H9 (cell line): Measurements from ENCODE around the gene IFITM1. TPM values are rescaled to one million over a fixed set of nuclear protein-coding genes. Genes with fewer than 3 reads are reported as not detected.

ENCODE experiments used
- DNase-seq: peaks from one replicate; pipeline ENCODE4 v3.0.0-alpha.2; 2017
- H2AFZ ChIP-seq: one replicate; pipeline ENCODE4 v1.6.1; 2013; ENCODE audit warnings: mild to moderate bottlenecking, low read length, control low read depth, moderate library complexity
- H2AK5ac ChIP-seq: 2 replicates; pipeline ENCODE4 v1.6.1; 2013; ENCODE audit warnings: low read length, control low read depth, mixed read lengths; ENCODE audit not compliant: insufficient read length
- H2BK120ac ChIP-seq: one replicate; pipeline ENCODE4 v1.6.1; 2013; ENCODE audit warnings: low read depth, mild to moderate bottlenecking, low read length, control low read depth, inconsistent platforms; ENCODE audit not compliant: poor library complexity, severe bottlenecking
- H2BK12ac ChIP-seq: 2 replicates; pipeline ENCODE4 v1.6.1; 2013; ENCODE audit warnings: low read length, control low read depth, mixed read lengths, low read depth; ENCODE audit not compliant: insufficient read length
- H2BK15ac ChIP-seq: 2 replicates; pipeline ENCODE4 v1.6.1; 2013; ENCODE audit warnings: low read depth, low read length, control low read depth
- H2BK20ac ChIP-seq: one replicate; pipeline ENCODE4 v1.6.1; 2013; ENCODE audit warnings: low read depth, mild to moderate bottlenecking, low read length, control low read depth, inconsistent platforms; ENCODE audit not compliant: poor library complexity, severe bottlenecking
- H2BK5ac ChIP-seq: 2 replicates; pipeline ENCODE4 v1.6.1; 2013; ENCODE audit warnings: low read length, control low read depth, mixed read lengths; ENCODE audit not compliant: insufficient read length
- H3K14ac ChIP-seq: 2 replicates; pipeline ENCODE4 v1.6.1; 2013; ENCODE audit warnings: low read length, control low read depth; ENCODE audit not compliant: insufficient read depth
- H3K18ac ChIP-seq: 2 replicates; pipeline ENCODE4 v1.6.1; 2013; ENCODE audit warnings: low read depth, mild to moderate bottlenecking, mixed read lengths, low read length, control low read depth; ENCODE audit not compliant: insufficient read length
- H3K23ac ChIP-seq: 2 replicates; pipeline ENCODE4 v1.6.1; 2013; ENCODE audit warnings: low read length, control low read depth, mixed read lengths, low read depth; ENCODE audit not compliant: insufficient read length
- H3K23me2 ChIP-seq: 2 replicates; pipeline ENCODE4 v1.6.1; 2013; ENCODE audit warnings: low read depth, mild to moderate bottlenecking, mixed read lengths, low read length, control low read depth; ENCODE audit not compliant: insufficient read length, poor library complexity, severe bottlenecking
- H3K27ac ChIP-seq: 2 replicates; pipeline ENCODE4 v1.5.1; 2013; ENCODE audit warnings: low read length, control low read depth, mixed read lengths, low read depth; ENCODE audit not compliant: insufficient read length
- H3K27me3 ChIP-seq: 2 replicates; pipeline ENCODE4 v1.6.1; 2013; ENCODE audit warnings: low read length, control low read depth, inconsistent platforms; ENCODE audit not compliant: insufficient read depth
- H3K4ac ChIP-seq: 2 replicates; pipeline ENCODE4 v1.6.1; 2013; ENCODE audit warnings: low read depth, mild to moderate bottlenecking, control low read depth, inconsistent platforms, low read length, moderate library complexity
- H3K4me1 ChIP-seq: 2 replicates; pipeline ENCODE4 v1.6.1; 2013; ENCODE audit warnings: low read length, control low read depth, inconsistent platforms; ENCODE audit not compliant: insufficient read depth
- H3K4me2 ChIP-seq: 2 replicates; pipeline ENCODE4 v1.6.1; 2013; ENCODE audit warnings: low read length, control low read depth, mixed read lengths; ENCODE audit not compliant: insufficient read length, insufficient read depth
- H3K56ac ChIP-seq: 2 replicates; pipeline ENCODE4 v1.6.1; 2013; ENCODE audit warnings: low read depth, mild to moderate bottlenecking, mixed read lengths, low read length, control low read depth; ENCODE audit not compliant: insufficient read length
- H3K79me1 ChIP-seq: 2 replicates; pipeline ENCODE4 v1.6.1; 2013; ENCODE audit warnings: low read depth, mild to moderate bottlenecking, moderate library complexity, low read length, control low read depth, inconsistent platforms; ENCODE audit not compliant: insufficient read depth, poor library complexity, severe bottlenecking
- H3K79me2 ChIP-seq: 2 replicates; pipeline ENCODE4 v1.6.1; 2013; ENCODE audit warnings: low read length, control low read depth, inconsistent platforms; ENCODE audit not compliant: insufficient read depth
- H3K9ac ChIP-seq: 2 replicates; pipeline ENCODE4 v1.6.1; 2013; ENCODE audit warnings: low read length, control low read depth, mixed read lengths; ENCODE audit not compliant: insufficient read length; ENCODE audit errors: extremely low read depth
- H3K9me3 ChIP-seq: one replicate; pipeline ENCODE4 v1.6.1; 2013; ENCODE audit warnings: low read depth, low read length, inconsistent platforms; ENCODE audit not compliant: control insufficient read depth
- H3T11ph ChIP-seq: one replicate; pipeline ENCODE4 v1.6.1; 2013; ENCODE audit warnings: mild to moderate bottlenecking, low read length, control low read depth, inconsistent platforms
- H4K20me1 ChIP-seq: one replicate; pipeline ENCODE4 v1.6.1; 2013; ENCODE audit not compliant: control insufficient read depth, insufficient read length, insufficient read depth
- H4K5ac ChIP-seq: 2 replicates; pipeline ENCODE4 v1.6.1; 2013; ENCODE audit warnings: low read depth, mild to moderate bottlenecking, mixed read lengths, low read length, control low read depth; ENCODE audit not compliant: insufficient read length
- H4K8ac ChIP-seq: replicated peaks from 2 replicates; pipeline ENCODE4 v1.6.1; 2013; ENCODE audit warnings: low read length, control low read depth, mixed read lengths, low read depth; ENCODE audit not compliant: insufficient read length
- H4K91ac ChIP-seq: 2 replicates; pipeline ENCODE4 v1.6.1; 2013; ENCODE audit warnings: low read depth, mild to moderate bottlenecking, moderate library complexity, mixed read lengths, low read length, control low read depth; ENCODE audit not compliant: insufficient read length
- H3K27ac Mint-ChIP-seq, 3 experiments: 2 replicates in 2 of 3; 3 replicates in 1 of 3; pipeline ENCODE4 v1.8.0; 2020 to 2021; ENCODE audit warnings: mixed read lengths in 3 of 3, mild to moderate bottlenecking in 1 of 3, moderate library complexity in 1 of 3
- H3K27me3 Mint-ChIP-seq: 2 replicates; pipeline ENCODE4 v1.8.0; 2021; ENCODE audit warnings: low read depth, mild to moderate bottlenecking, moderate library complexity, mixed read lengths
- H3K36me3 Mint-ChIP-seq, 3 experiments: 2 replicates in 2 of 3; 3 replicates in 1 of 3; pipeline ENCODE4 v1.8.0; 2020 to 2021; ENCODE audit warnings: low read depth in 3 of 3, mixed read lengths in 3 of 3; ENCODE audit not compliant: insufficient read depth in 1 of 3
- H3K4me1 Mint-ChIP-seq, 2 experiments: 2 replicates each; pipeline ENCODE4 v1.8.0; 2020; ENCODE audit warnings: mixed read lengths in 2 of 2
- H3K4me3 Mint-ChIP-seq, 2 experiments: 2 replicates in 1 of 2; 3 replicates in 1 of 2; pipeline ENCODE4 v1.8.0; 2020 to 2021; ENCODE audit warnings: mild to moderate bottlenecking in 2 of 2, mixed read lengths in 2 of 2, moderate library complexity in 1 of 2
- H3K9me3 Mint-ChIP-seq, 2 experiments: 2 replicates in 1 of 2; 3 replicates in 1 of 2; pipeline ENCODE4 v1.8.0; 2020; ENCODE audit warnings: mild to moderate bottlenecking in 2 of 2, mixed read lengths in 2 of 2, moderate library complexity in 1 of 2
- WGBS: extraction: QIAGEN DNeasy Blood & Tissue Kit; methylation state at CpG from one replicate; pipeline ENCODE4 v1.1.7; 2013; ENCODE audit warnings: missing lambda C conversion rate, low lambda C conversion rate, mixed read lengths; ENCODE audit not compliant: insufficient read length; ENCODE audit errors: extremely low coverage; 5-methylcytosine and 5-hydroxymethylcytosine counted together
- total RNA-seq: library from RNA; stranded (reverse); gene quantifications from 2 replicates; pipeline ENCODE4 v1.2.1, GENCODE V29; 2021
- TF ChIP-seq, protein P1 (sequence below): fragments of 200-600 bp; sonication (generic); conservative IDR thresholded peaks from 3 replicates; pipeline ENCODE4 v1.8.0; 2021; ENCODE audit warnings: antibody characterized with exemption, mild to moderate bottlenecking

The IFITM1 gene
- total RNA-seq, 1 experiment from 2014 or later = 500 TPM

DNA sequence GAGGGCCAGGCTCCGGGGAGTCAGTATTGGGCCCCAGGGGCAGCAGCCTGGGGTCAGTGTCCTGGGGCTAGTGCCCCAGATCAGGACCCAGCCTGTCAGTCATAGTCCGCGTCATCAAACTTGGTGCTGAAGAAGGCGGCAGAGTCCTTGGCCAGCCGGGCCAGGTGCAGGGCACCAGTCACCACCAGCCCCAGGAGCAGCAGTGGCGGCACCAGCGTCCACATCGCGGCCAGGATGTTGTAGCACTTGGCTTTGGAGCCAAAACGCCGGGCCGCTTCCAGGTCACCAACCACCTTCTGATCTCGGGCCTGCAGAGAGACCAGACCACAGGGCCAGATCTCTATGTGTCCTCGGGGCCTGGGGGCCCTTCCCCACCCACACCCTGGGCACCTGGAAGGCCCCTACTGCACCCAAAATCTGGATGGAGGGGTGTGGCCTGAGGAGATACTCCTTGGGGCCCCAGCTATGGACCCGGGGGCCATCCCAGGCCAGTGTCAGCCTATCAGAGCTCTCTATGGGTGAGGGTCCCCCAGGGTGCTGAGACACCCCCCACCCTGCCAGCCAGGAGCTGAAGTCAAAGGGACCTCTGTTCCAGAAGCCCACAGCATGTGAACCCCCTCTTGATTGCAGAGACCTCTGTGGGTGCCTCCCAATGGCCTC is 15.3 kb upstream of the IFITM1 start:
- Histone ChIP-seq H4K20me1 (no peaks in the 10 kb centered on the region), H3K79me1 (no peaks in the 10 kb centered on the region), H3T11ph (no peak overlapping the region), H3K4me1 (peaks cover 4% of the 10 kb centered on the region; the same call in 1 of the 2 replicates), H3K79me2 (no peaks in the 10 kb centered on the region), H3K23me2 (no peaks in the 10 kb centered on the region), H4K91ac (no peak overlapping the region), H3K4ac (no peak overlapping the region), H4K8ac (no peak overlapping the region), H2AK5ac (no peak overlapping the region), H4K5ac (no peak overlapping the region), H2BK20ac (no peak overlapping the region), H3K9me3 (no peaks in the 10 kb centered on the region), H2BK5ac (no peak overlapping the region), H2BK15ac (no peak overlapping the region), H3K23ac (no peak overlapping the region), H3K27me3 (no peaks in the 10 kb centered on the region), H3K4me2 (no peak overlapping the region), H2AFZ (no peak overlapping the region), H3K18ac (no peak overlapping the region), H2BK12ac (no peak overlapping the region), H3K56ac (no peak overlapping the region), H2BK120ac (no peak overlapping the region), H3K9ac (no peak overlapping the region), H3K27ac (no peak overlapping the region), H3K14ac (no peak overlapping the region; the same call in 1 of the 2 replicates)
- no peak for DNase-seq
- H3K4me3 Mint-ChIP-seq = no peak overlapping the region
- no peaks in the 10 kb centered on the region for H3K27me3 Mint-ChIP-seq
- H3K9me3 Mint-ChIP-seq = peaks cover 2 to 10% of the 10 kb centered on the region in 2 experiments; a peak in 3 of 5 replicates
- peaks cover 8 to 22% (median 11%) of the 10 kb centered on the region in 3 experiments; a peak in 6 of 7 replicates for H3K36me3 Mint-ChIP-seq
- WGBS = no CpG with 5 or more reads among the region's 15 CpGs
- H3K27ac Mint-ChIP-seq = no peak overlapping the region; a peak in 1 of 7 replicates
- TF ChIP-seq, protein P1, sequence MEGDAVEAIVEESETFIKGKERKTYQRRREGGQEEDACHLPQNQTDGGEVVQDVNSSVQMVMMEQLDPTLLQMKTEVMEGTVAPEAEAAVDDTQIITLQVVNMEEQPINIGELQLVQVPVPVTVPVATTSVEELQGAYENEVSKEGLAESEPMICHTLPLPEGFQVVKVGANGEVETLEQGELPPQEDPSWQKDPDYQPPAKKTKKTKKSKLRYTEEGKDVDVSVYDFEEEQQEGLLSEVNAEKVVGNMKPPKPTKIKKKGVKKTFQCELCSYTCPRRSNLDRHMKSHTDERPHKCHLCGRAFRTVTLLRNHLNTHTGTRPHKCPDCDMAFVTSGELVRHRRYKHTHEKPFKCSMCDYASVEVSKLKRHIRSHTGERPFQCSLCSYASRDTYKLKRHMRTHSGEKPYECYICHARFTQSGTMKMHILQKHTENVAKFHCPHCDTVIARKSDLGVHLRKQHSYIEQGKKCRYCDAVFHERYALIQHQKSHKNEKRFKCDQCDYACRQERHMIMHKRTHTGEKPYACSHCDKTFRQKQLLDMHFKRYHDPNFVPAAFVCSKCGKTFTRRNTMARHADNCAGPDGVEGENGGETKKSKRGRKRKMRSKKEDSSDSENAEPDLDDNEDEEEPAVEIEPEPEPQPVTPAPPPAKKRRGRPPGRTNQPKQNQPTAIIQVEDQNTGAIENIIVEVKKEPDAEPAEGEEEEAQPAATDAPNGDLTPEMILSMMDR = no peak
- peaks cover 30 to 43% of the 10 kb centered on the region in 2 experiments for H3K4me1 Mint-ChIP-seq
